Activated CD8-positive, alpha-beta memory T cell treated with anti-CD3 and anti-CD28 coated beads, Interleukin-2, amount 50 U/mL, for 24 hours (primary cell): Measurements from ENCODE around the gene DENND1A.
"Not testable (repeated sequence)": the region's sequence is repeated elsewhere in the genome, so short reads cannot be mapped to it uniquely, and the experiment has no call there.

Experiments
- DNase-seq: peaks from one replicate; pipeline ENCODE4 v3.0.0-alpha.2; 2020; ENCODE audit errors: extremely low read depth

The DENND1A gene

DNA sequence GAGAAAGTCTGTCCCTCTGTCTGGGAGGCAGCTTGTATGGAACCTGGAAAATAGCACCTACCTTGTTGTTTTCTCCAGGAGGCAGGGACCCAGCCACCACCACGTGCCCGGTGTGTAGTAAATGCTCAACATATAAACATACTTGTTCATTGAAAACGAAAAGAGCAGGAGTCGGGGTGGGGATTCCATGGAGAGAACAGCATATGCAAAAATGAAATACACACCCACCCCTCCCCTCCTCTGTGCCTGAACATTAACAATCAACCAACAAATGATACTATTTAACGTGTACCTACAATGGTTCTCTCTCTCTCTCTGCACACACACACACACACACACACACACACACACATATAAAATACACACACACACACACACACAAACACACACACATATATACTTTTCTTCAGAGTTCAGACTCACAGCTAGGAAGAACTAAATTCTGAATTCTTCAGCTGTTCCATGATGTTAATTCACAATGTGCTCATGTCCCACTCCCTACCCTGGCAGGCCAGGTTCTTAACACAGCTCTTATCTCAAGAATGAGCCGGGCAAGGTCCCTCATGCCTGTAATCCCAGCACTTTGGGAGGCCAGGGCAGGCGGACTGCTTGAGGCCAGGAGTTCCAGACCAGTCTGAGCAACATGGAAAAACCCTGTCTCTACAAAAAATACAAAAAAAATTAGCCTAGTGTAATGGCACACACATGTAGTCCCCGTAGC lies 16.3 kb upstream of the DENND1A start:
- DNase-seq, result no peak

DNA sequence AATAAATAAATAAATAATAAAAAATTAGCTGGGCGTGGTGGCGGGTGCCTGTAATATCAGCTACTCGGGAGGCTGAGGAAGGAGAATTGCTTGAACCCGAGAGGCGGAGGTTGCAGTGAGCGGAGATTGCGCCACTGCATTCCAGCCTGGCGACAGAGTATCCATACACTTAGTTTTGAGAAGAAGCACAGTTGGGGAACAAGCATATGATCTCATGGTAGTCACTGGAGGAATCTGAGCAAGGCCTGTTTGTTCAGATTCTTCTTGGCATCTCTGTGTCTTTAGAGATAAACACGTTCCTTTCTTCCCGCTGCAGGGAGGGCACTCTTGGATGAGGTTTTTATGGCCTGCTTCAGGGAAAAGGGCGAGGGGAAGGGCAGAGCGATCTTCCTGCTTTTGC lies 15.6 kb upstream of the DENND1A start:
- no peak for DNase-seq

- not testable (repeated sequence) for DNase-seq
These were observed 14.5 kb upstream of the DENND1A start for GRCh38 chr9:123944464-123944863.

- DNase-seq, result no peak
These were observed 13.7 kb upstream of the DENND1A start for GRCh38 chr9:123943671-123944070.

DNA sequence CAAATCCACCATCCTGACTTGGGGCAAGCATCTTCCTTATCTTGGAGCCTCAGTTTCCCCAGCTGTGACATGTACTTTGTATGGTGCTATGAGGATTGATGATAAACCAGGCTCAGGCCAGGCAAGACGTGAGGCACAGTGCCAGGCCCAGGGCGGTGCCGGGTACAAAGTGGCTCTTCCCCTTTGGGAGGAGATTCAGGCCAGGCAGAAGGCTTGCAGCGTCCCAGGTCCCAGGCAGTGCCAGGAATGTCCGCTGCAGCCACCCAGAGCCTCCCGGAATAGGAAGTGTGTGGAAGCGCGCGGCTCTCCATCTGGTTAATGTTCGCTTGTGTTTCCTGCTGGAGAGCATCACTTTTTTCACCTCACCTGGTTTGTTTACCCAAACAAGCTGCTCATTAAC lies 12.6 kb upstream of the DENND1A start:
- no peak for DNase-seq

- DNase-seq, result no peak
These were observed 11.7 kb upstream of the DENND1A start for GRCh38 chr9:123941524-123942070.

DNA sequence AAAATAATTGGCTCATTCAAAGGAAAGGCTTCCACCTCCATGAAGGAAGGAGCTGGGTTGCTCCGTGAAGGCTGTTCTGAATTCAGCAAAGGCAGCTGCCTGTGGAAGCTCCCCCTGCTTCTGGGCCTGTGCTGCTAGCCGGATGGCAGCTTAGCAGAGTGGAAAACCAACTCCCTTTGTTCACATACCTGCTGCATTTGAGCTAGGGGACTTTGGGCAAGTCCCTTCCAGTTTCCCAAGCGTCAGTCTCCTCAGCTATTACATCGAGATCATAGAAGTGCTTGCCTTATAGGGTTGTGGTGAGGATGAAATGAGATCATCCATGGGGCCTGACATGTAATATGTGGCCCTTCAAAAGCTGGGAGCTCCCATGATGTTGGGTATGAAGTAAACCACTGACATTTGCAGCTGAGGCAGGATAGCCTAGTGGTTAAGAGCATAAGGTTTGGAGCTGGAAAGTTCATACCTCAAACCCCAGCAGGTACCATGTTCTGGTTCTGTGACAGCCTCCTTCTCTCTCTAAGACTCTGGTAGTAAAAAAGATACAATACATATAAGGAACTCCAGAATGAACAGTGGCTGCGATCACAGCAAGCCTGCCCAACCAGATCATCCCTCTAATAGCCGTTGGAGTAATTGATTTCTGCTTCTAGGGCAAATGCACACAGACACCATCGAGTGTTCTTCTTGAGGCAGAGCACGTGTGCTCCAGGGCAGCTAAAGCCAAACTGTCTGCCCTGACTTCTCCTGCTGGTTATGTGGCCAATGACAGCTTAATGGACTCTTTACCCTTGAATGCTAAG lies 11.0 kb upstream of the DENND1A start:
- DNase-seq, result no peak

DNA sequence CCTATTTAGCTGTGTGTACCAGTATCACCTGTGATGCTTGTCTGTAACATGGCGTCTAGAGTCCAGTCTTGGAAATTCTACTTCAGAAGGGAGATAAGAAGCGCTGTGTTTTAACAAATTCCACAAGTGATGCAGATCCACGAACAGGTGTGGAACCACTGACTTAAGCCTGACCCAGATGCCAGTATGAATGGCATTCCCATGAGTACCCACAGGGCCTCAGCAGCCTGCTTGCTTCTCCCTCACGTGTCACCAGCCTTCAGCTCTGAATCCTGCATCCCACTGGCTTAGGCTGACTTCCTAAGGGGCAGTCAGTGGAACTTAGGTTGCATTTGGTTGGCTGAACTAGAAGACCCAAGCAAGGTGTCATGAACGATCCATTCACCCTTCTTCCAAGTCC lies 8.5 kb upstream of the DENND1A start:
- DNase-seq, result no peak

DNA sequence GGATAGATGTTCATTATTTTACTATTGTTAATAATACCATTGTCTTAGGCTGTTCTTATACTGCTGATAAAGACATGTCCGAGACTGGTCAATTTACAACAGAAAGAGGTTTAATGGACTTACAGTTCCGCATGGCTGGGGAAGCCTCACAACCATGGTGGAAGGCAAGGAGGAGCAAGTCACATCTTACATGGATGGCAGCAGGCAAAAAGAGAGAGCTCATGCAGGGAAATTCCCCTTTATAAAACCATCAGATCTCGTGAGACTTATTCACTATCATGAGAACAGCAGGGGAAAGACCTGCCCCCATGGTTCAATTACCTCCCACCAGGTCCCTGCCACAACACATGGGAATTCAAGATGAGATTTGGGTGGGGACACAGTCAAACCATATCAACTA lies 6.6 kb upstream of the DENND1A start:
- not testable (repeated sequence) for DNase-seq

DNA sequence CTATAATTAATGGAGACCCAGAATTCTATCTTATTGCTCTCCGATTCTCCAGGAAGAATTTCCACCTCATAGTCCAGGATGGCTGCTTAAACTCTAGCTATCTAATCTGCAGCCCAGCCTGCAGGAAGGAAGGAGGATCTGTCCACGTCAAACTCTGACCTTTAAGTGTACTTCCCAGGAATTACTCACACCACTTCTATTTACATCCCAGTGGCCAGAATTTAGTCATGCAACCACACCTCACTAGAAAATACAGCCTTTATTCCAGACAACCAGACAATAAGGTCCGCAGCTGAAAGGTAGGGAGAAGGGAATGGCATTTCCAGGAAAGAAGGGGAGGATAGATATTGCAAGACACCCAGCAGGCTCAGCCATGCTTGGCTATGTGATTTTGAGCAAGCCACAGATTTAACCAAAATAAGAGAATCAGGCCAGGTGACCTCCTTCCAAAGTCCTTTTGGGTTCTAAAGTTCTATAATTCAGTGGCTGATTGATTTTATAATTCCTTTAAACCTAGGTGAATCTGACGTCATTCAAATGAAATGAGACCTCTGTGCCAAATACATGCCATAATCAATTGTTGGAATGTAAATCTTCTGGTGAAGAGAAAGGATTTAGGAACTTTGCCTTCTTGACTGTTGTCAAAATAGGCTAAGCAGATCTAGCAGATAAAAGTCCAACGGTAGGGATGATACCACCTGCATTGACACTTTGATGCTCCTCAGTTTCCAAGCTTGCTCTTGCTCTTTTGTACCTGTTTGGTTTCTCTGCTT lies 3.7 kb upstream of the DENND1A start:
- no peak for DNase-seq

- DNase-seq, result no peak
These were observed 603 bp downstream of the DENND1A start for GRCh38 chr9:123929177-123929869.

- DNase-seq, result no peak
These were observed 1.3 kb downstream of the DENND1A start for GRCh38 chr9:123928533-123929176.

- DNase-seq, result no peak
These were observed 2.0 kb downstream of the DENND1A start for GRCh38 chr9:123927625-123928532.

- DNase-seq, result no peak
These were observed 3.0 kb downstream of the DENND1A start for GRCh38 chr9:123926941-123927340.

GRCh38 chr9:123925819-123926218 lies 4.1 kb downstream of the DENND1A start:
- DNase-seq, result no peak

DNA sequence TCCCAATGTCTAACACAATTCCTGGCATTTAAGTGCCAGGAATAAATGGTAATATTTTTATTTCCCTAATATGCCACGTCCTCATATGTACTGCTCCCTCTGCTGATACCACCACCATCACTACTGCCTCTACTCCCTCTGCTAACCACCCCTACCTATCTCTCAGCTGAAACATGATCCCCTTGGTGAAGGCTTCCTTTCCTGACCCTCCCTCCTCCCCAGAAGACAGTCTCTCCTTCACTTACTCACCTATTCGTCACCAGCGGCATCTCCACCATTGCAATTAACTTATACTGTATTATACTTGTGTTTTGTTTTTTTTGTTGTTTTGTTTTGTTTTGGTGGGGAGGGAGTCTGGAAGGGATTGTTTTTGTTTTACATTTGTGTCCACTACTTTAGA lies 4.8 kb downstream of the DENND1A start:
- DNase-seq, result no peak

- DNase-seq, result no peak
These were observed 5.2 kb downstream of the DENND1A start for GRCh38 chr9:123924727-123925126.

DNA sequence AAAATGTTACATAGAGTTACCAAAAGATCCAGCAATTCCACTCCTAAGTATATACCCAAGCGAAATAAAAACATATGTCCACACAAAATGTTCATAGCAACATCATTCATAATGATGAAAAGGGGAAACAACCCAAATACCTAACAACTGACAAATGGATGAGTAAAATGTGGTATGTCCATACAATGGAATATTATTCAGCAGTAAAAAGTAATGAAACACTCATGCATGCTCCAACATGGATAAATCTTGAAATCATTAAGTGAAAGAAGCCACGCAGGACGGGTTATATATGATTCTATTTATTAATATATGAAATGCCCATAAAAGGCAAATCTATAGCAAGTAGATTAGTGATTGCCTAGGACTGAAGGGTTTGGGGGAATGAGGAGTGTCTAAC lies 6.0 kb downstream of the DENND1A start:
- no peak for DNase-seq

DNA sequence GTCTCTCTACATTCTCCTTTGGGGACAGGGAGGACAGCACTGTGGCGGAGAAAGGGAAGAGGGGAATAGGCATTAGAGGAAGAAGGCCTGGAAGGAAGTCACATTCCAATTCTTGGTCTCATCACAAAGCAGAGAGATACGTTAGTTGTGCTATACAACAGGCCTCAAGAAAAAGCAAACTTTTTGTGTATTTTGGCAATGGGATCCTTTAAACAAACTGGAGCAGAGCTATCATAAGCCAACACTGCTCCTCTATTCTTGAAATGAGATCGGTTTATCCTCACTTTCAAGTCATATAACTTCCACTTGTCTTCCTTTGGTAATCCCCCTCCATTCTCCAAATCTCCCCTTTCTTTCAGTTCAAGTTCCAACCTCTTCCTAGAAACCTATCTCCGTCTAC lies 6.5 kb downstream of the DENND1A start:
- no peak for DNase-seq

DNA sequence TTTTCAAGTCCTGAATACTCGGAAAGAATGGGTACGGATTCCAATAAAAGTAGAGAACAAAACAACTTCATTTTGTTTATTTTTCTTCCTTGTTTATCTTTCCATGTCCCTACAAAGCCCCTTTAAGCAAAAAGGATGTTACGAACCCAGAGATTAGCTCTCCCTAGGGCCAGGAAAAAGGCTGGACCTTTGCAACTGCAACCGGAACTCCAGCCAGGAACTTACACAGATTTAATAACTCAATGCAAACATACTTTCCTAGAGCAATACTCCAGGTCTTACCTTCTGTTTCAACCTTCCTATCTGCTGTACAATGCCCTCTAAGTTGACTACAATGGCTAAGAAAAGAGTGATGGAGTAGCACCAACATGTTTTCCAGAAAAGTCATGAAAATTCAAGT lies 7.0 kb downstream of the DENND1A start:
- no peak for DNase-seq
